Neuronal stem cell (in vitro differentiated cells): Measurements from ENCODE around the gene KNSTRN.
A peak's percentile ranks its signal among the peaks of the same experiment; 100 is the strongest.

Experiments
- DNase-seq: peaks from one replicate; pipeline ENCODE4 v3.0.0-alpha.2; 2013; ENCODE audit warnings: low spot score
- H2AFZ ChIP-seq: one replicate; pipeline ENCODE4 v1.6.1; 2013; ENCODE audit warnings: mild to moderate bottlenecking, low read length, inconsistent platforms
- H2AK5ac ChIP-seq: 2 replicates; pipeline ENCODE4 v1.6.1; 2013; ENCODE audit warnings: low read depth, mild to moderate bottlenecking, inconsistent platforms, low read length, moderate library complexity, mixed read lengths
- H2BK120ac ChIP-seq: 2 replicates; pipeline ENCODE4 v1.6.1; 2013; ENCODE audit warnings: low read depth, mild to moderate bottlenecking, inconsistent platforms, low read length, moderate library complexity, mixed read lengths
- H2BK12ac ChIP-seq: one replicate; pipeline ENCODE4 v1.6.1; 2013; ENCODE audit warnings: low read length, inconsistent platforms
- H2BK15ac ChIP-seq: 2 replicates; pipeline ENCODE4 v1.6.1; 2013; ENCODE audit warnings: mild to moderate bottlenecking, low read length, inconsistent platforms, mixed read lengths
- H2BK5ac ChIP-seq: one replicate; pipeline ENCODE4 v1.6.1; 2013; ENCODE audit warnings: inconsistent platforms, mild to moderate bottlenecking, low read length, moderate library complexity
- H3K14ac ChIP-seq: one replicate; pipeline ENCODE4 v1.6.1; 2013; ENCODE audit warnings: low read length, inconsistent platforms
- H3K18ac ChIP-seq: 2 replicates; pipeline ENCODE4 v1.6.1; 2013; ENCODE audit warnings: low read length, inconsistent platforms
- H3K23ac ChIP-seq: 2 replicates; pipeline ENCODE4 v1.6.1; 2013; ENCODE audit warnings: low read depth, mild to moderate bottlenecking, mixed read lengths, low read length, inconsistent platforms; ENCODE audit not compliant: poor library complexity
- H3K27ac ChIP-seq: replicated peaks from 3 replicates; pipeline ENCODE4 v1.5.1; 2013; ENCODE audit warnings: low read length, inconsistent platforms
- H3K27me3 ChIP-seq, 3 experiments: 2 replicates each; pipeline ENCODE4 v1.6.1; 2013; ENCODE audit warnings: low read length in 3 of 3, mild to moderate bottlenecking in 2 of 3, inconsistent platforms in 1 of 3, low read depth in 1 of 3, mixed read lengths in 1 of 3, moderate library complexity in 1 of 3; ENCODE audit not compliant: control insufficient read depth in 3 of 3, insufficient read depth in 3 of 3
- H3K36me3 ChIP-seq, 2 donors: replicated peaks in 1 of 2; 2 replicates each; pipeline ENCODE4 v1.6.1; 2013; ENCODE audit warnings: low read length in 2 of 2; ENCODE audit not compliant: control insufficient read depth in 2 of 2, insufficient read depth in 2 of 2
- H3K4ac ChIP-seq: 2 replicates; pipeline ENCODE4 v1.6.1; 2013; ENCODE audit warnings: inconsistent platforms, mild to moderate bottlenecking, low read length, moderate library complexity
- H3K4me1 ChIP-seq, 2 donors: 1 replicate in 1 of 2; 2 replicates in 1 of 2; pipeline ENCODE4 v1.6.1; 2013; ENCODE audit warnings: low read length in 2 of 2, low read depth in 1 of 2; ENCODE audit not compliant: control insufficient read depth in 2 of 2, insufficient read depth in 1 of 2
- H3K4me2 ChIP-seq: one replicate; pipeline ENCODE4 v1.6.1; 2013; ENCODE audit warnings: mild to moderate bottlenecking, low read length, inconsistent platforms; ENCODE audit not compliant: insufficient read depth, poor library complexity, severe bottlenecking
- H3K4me3 ChIP-seq, 2 donors: 2 replicates each; pipeline ENCODE4 v1.5.1; 2013; ENCODE audit warnings: low read length in 2 of 2, mild to moderate bottlenecking in 2 of 2, inconsistent platforms in 1 of 2, moderate library complexity in 1 of 2
- H3K79me1 ChIP-seq: one replicate; pipeline ENCODE4 v1.6.1; 2013; ENCODE audit warnings: low read depth, mild to moderate bottlenecking, inconsistent platforms, low read length, moderate library complexity
- H3K9ac ChIP-seq: one replicate; pipeline ENCODE4 v1.6.1; 2013; ENCODE audit warnings: mild to moderate bottlenecking, low read depth, low read length, inconsistent platforms; ENCODE audit not compliant: poor library complexity
- H3K9me3 ChIP-seq, 2 donors: replicated peaks in 1 of 2; 2 replicates each; pipeline versions ENCODE3 to v1.6.1; 2013; ENCODE audit warnings: low read length in 2 of 2, mild to moderate bottlenecking in 2 of 2, inconsistent platforms in 1 of 2, low read depth in 1 of 2, mixed read lengths in 1 of 2, moderate library complexity in 1 of 2; ENCODE audit not compliant: control insufficient read depth in 2 of 2, insufficient read depth in 1 of 2
- H4K8ac ChIP-seq: one replicate; pipeline ENCODE4 v1.6.1; 2013; ENCODE audit warnings: low read depth, mild to moderate bottlenecking, inconsistent platforms, low read length, moderate library complexity
- H4K91ac ChIP-seq: one replicate; pipeline ENCODE4 v1.6.1; 2013; ENCODE audit warnings: low read length, low read depth, mild to moderate bottlenecking, inconsistent platforms; ENCODE audit not compliant: poor library complexity
- WGBS, 2 donors: extraction: QIAGEN DNeasy Blood & Tissue Kit; methylation state at CpG; one replicate each; pipeline ENCODE4 v1.1.7; 2013; ENCODE audit warnings: missing lambda C conversion rate in 2 of 2, mixed read lengths in 1 of 2; ENCODE audit not compliant: insufficient read length in 2 of 2, insufficient replicate concordance in 1 of 2; ENCODE audit errors: extremely low coverage in 2 of 2; 5-methylcytosine and 5-hydroxymethylcytosine counted together

Gene KNSTRN

GRCh38 chr15:40367371-40367685 lies 15.2 kb upstream of the KNSTRN start:
- peak overlapping the region; percentile 85 for H3K18ac ChIP-seq
- H2BK120ac ChIP-seq: no peak overlapping the region
- H3K27me3 ChIP-seq: peaks cover 0 to 85% (median 28%) of the 10 kb centered on the region in 3 experiments
- WGBS, 2 donors: no CpG with 5 or more reads among the region's 5 CpGs
- H2BK5ac ChIP-seq: no peak overlapping the region
- H2BK12ac ChIP-seq: no peak overlapping the region
- H2BK15ac ChIP-seq: no peak overlapping the region
- H3K36me3 ChIP-seq: no peaks in the 10 kb centered on the region
- H3K9ac ChIP-seq: peak overlapping the region; percentile 77
- H3K4me2 ChIP-seq: peak overlapping the region; percentile 55
- H3K9me3 ChIP-seq: no peaks in the 10 kb centered on the region
- no peak overlapping the region for H3K14ac ChIP-seq
- H4K8ac ChIP-seq: no peak overlapping the region
- peak overlapping the region; percentile 1 for H2AK5ac ChIP-seq
- H3K4me3 ChIP-seq: no peak overlapping the region
- no peak overlapping the region for H3K4ac ChIP-seq
- H3K27ac ChIP-seq: no peak overlapping the region
- H3K23ac ChIP-seq: peak overlapping the region; percentile 32
- H3K4me1 ChIP-seq: peaks cover 0 to 6% of the 10 kb centered on the region in 2 donors
- H3K79me1 ChIP-seq: no peaks in the 10 kb centered on the region
- H2AFZ ChIP-seq: peak overlapping the region; percentile 99
- no peak for DNase-seq
- H4K91ac ChIP-seq: no peak overlapping the region

DNA sequence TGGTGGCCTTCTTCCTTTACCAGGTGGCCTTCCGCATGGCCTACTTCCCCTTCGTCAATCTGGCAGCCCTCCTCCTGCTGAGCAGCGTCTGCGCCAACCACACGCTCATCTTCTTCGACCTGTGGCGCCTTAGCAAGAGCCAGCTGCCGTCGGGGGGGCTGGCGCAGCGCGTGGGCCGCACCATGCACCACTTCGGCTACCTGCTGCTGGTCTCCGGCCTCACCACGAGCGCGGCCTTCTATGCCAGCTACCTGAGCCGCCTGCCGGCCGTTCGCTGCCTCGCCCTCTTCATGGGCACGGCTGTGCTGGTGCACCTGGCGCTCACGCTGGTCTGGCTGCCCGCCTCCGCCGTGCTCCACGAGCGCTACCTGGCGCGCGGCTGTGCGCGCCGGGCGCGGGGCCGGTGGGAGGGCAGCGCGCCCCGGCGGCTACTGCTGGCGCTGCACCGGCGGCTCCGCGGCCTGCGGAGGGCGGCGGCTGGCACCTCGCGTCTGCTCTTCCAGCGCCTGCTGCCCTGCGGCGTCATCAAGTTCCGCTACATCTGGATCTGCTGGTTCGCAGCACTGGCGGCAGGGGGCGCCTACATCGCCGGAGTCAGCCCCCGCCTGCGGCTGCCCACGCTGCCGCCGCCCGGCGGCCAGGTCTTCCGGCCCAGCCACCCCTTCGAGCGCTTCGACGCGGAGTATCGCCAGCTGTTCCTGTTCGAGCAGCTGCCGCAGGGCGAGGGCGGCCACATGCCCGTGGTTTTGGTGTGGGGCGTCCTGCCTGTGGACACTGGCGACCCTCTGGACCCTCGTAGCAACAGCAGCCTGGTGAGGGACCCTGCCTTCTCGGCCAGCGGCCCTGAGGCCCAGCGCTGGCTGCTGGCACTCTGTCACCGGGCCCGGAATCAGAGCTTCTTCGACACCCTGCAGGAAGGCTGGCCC lies 14.6 kb upstream of the KNSTRN start:
- Histone ChIP-seq H2BK12ac (no peak overlapping the region), H3K4ac (no peak overlapping the region), H3K4me3 (peak overlapping the region; percentile 31 to 53), H3K79me1 (no peaks in the 10 kb centered on the region), H3K9ac (peak overlapping the region; percentile 80), H3K27me3 (peaks cover 0 to 86% (median 28%) of the 10 kb centered on the region in 3 experiments), H4K8ac (peak overlapping the region; percentile 78), H3K18ac (peak overlapping the region; percentile 93), H3K23ac (peak overlapping the region; percentile 32), H3K4me1 (peaks cover 2 to 6% of the 10 kb centered on the region in 2 donors), H3K27ac (no peak overlapping the region), H2BK15ac (peak overlapping the region; percentile 74), H2BK120ac (no peak overlapping the region), H3K4me2 (peak overlapping the region; percentile 55), H2AK5ac (peak overlapping the region; percentile 47), H4K91ac (no peak overlapping the region), H3K9me3 (no peaks in the 10 kb centered on the region), H2AFZ (peak overlapping the region; percentile 99), H3K36me3 (no peaks in the 10 kb centered on the region), H2BK5ac (no peak overlapping the region), H3K14ac (no peak overlapping the region)
- no CpG with 5 or more reads among the region's 91 CpGs for WGBS, 2 donors
- peak; percentile 86 for DNase-seq

DNA sequence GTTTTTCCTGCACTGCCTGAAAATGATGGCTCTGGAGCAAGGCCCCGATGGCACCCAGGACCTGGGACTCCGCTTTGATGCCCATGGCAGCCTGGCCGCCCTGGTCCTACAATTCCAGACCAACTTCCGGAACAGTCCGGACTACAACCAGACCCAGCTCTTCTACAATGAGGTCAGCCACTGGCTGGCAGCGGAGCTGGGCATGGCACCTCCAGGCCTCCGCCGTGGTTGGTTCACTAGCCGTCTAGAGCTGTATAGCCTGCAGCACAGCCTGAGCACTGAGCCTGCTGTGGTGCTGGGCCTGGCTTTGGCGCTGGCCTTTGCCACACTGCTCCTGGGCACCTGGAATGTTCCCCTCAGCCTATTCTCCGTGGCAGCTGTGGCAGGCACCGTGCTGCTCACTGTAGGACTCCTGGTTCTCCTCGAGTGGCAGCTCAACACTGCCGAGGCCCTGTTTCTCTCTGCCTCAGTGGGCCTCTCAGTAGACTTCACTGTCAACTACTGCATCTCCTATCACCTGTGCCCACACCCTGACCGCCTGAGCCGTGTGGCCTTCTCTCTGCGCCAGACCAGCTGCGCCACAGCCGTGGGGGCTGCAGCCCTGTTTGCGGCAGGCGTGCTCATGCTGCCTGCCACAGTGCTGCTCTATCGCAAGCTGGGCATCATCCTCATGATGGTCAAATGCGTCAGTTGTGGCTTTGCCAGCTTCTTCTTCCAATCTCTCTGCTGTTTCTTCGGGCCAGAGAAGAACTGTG lies 13.6 kb upstream of the KNSTRN start:
- Histone ChIP-seq H3K79me1 (no peaks in the 10 kb centered on the region), H3K27ac (no peak overlapping the region), H3K36me3 (no peaks in the 10 kb centered on the region), H4K8ac (peak overlapping the region; percentile 78), H2AK5ac (peak overlapping the region; percentile 48), H3K14ac (no peak overlapping the region), H2BK12ac (peak overlapping the region; percentile 80), H2BK5ac (peak overlapping the region; percentile 31), H3K27me3 (peaks cover 0 to 81% (median 28%) of the 10 kb centered on the region in 3 experiments), H3K4me2 (no peak overlapping the region), H3K4me1 (peaks cover 3 to 6% of the 10 kb centered on the region in 2 donors), H3K18ac (peak overlapping the region; percentile 29), H3K9ac (no peak overlapping the region), H3K4me3 (no peak overlapping the region), H4K91ac (peak overlapping the region; percentile 26), H2AFZ (peak overlapping the region; percentile 99), H2BK120ac (peak overlapping the region; percentile 38), H3K23ac (peak overlapping the region; percentile 11), H3K4ac (no peak overlapping the region), H2BK15ac (peak overlapping the region; percentile 74), H3K9me3 (no peaks in the 10 kb centered on the region)
- DNase-seq: no peak
- WGBS, 2 donors: no CpG with 5 or more reads among the region's 24 CpGs

DNA sequence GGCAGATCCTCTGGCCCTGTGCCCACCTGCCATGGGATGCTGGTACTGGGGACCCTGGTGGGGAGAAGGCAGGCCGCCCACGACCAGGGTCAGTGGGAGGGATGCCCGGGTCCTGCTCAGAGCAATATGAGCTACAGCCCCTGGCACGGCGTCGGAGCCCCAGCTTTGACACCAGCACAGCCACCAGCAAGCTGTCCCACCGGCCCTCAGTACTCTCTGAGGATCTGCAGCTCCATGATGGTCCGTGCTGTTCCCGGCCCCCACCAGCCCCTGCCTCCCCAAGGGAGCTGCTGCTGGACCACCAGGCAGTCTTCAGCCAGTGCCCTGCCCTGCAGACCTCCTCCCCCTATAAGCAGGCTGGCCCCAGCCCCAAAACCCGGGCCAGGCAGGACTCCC lies 13.0 kb upstream of the KNSTRN start:
- no peak overlapping the region for H3K4me2 ChIP-seq
- H3K27ac ChIP-seq: no peak overlapping the region
- no peak overlapping the region for H4K8ac ChIP-seq
- no peak overlapping the region for H3K18ac ChIP-seq
- H3K4me3 ChIP-seq: no peak overlapping the region
- no peaks in the 10 kb centered on the region for H3K79me1 ChIP-seq
- H2BK5ac ChIP-seq: no peak overlapping the region
- H3K27me3 ChIP-seq: peaks cover 0 to 76% (median 28%) of the 10 kb centered on the region in 3 experiments
- H3K9ac ChIP-seq: peak overlapping the region; percentile 13
- H3K23ac ChIP-seq: no peak overlapping the region
- no peaks in the 10 kb centered on the region for H3K9me3 ChIP-seq
- no peak overlapping the region for H2BK15ac ChIP-seq
- peak overlapping the region; percentile 38 for H2BK120ac ChIP-seq
- H2AFZ ChIP-seq: no peak overlapping the region
- H4K91ac ChIP-seq: no peak overlapping the region
- no peak overlapping the region for H2BK12ac ChIP-seq
- no peak overlapping the region for H3K4ac ChIP-seq
- H3K36me3 ChIP-seq: no peaks in the 10 kb centered on the region
- WGBS, 2 donors: no CpG with 5 or more reads among the region's 10 CpGs
- no peak overlapping the region for H3K14ac ChIP-seq
- DNase-seq: no peak
- H2AK5ac ChIP-seq: peak overlapping the region; percentile 48
- H3K4me1 ChIP-seq: peaks cover 3 to 6% of the 10 kb centered on the region in 2 donors
